DOHH2 (cell line): Measurements from ENCODE around the gene CLINT1.

Experiments used
- EZH2phosphoT487 ChIP-seq: fragments of 200-600 bp; sonication (generic); IDR thresholded peaks from 2 replicates; pipeline ENCODE4 v1.6.1; 2017; ENCODE audit warnings: borderline replicate concordance, mild to moderate bottlenecking, antibody characterized with exemption, low read length, moderate library complexity, mixed read lengths
- TF ChIP-seq, protein P1 (sequence below): fragments of 200-600 bp; sonication (generic); IDR thresholded peaks from one replicate; pipeline ENCODE4 v1.5.1; 2014; ENCODE audit warnings: antibody characterized with exemption, mild to moderate bottlenecking, low read depth, low read length; ENCODE audit not compliant: poor library complexity, severe bottlenecking

DNA sequence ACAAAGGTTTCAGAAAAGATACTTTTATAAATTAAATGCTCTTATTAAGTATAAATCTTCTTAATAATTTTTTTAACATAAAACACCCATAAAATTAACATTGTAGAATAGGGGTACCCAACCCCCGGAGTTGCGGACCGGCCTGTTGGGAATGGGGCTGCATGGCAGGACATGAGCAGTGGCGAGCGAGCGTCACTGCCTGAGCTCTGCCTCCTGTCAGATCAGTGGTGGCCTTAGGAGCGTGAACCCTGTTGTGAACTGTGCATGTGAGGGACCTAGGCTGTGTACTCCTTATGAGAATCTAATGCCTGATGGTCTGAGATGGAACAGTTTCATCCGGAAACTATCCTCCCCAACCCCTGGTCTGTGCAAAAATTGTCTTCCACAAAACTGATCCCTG is 35.3 kb downstream of the CLINT1 start:
- TF ChIP-seq, protein P1, sequence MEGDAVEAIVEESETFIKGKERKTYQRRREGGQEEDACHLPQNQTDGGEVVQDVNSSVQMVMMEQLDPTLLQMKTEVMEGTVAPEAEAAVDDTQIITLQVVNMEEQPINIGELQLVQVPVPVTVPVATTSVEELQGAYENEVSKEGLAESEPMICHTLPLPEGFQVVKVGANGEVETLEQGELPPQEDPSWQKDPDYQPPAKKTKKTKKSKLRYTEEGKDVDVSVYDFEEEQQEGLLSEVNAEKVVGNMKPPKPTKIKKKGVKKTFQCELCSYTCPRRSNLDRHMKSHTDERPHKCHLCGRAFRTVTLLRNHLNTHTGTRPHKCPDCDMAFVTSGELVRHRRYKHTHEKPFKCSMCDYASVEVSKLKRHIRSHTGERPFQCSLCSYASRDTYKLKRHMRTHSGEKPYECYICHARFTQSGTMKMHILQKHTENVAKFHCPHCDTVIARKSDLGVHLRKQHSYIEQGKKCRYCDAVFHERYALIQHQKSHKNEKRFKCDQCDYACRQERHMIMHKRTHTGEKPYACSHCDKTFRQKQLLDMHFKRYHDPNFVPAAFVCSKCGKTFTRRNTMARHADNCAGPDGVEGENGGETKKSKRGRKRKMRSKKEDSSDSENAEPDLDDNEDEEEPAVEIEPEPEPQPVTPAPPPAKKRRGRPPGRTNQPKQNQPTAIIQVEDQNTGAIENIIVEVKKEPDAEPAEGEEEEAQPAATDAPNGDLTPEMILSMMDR = no peak
- no peak for TF ChIP-seq EZH2phosphoT487
